ENCODE results near the gene PLA2G5.

Gene PLA2G5

DNA sequence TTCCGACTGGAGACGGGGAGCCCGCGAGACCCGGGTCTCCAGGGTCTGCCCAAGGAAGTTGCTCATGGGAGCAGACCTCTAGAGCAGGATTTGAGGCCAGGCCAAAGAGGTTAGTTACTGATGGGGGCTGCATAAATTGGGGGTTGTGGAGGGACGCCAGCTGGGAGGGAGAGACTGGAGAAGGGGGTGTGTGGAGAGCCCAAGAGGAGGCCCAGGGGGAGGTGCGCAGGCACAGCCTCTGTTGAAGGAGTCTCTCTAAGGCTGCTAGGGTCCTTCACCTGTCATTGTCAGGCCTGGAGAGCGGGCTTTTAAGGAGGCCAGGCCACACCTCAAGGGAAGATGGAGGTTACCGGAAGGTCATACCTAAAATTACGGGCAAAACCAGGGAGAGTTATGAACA lies 363 bp downstream of the PLA2G5 start:
- no peak for DNase-seq

DNA sequence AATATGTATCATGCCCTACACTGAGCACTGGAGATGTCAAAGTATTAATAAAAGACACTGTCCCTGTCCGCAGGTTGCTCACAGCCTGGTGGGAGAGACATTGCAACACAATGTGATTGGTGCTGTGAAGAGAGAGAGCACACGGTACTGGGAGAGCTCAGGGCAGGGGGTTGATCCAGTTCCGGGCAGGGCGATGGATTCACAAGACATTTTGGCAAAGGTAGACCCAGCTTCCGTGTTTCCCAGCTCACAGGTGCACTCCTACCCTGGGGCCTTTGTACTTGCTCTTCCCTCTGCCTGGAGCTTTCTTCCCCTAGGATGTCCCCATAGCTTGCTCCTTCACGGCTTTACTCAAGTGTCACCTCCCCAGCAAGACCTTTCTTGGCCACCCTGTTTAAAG lies 1.4 kb downstream of the PLA2G5 start:
- no peak for DNase-seq

GRCh38 chr1:20072771-20073170 lies 2.8 kb downstream of the PLA2G5 start:
- DNase-seq = no peak

- no peak for DNase-seq
Measured at GRCh38 chr1:20073256-20073655, 3.3 kb downstream of the PLA2G5 start.

- no peak for DNase-seq
Measured at GRCh38 chr1:20074055-20074724, 4.2 kb downstream of the PLA2G5 start.

DNA sequence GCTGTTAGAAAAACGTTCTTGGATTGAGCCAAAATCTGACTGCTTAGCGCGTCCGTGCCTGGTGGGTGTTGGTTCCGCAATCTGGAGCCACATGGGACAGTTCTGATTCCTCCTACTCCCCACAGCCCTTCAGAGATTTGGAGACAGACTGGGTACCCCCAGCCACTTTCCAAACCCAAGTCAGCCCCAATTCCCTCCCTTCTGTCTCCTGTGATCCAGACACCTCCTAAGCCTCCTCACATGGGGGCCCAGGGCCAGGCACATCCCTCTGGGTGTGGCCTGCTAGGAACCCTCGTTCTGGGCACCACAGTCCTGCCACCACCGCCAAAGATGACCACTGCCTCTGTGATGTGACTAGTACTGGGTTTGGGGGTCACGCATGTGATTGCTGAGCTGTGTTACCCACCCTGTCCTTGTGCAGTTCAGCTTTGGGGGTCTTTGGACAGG lies 4.8 kb downstream of the PLA2G5 start:
- no peak for DNase-seq

DNA sequence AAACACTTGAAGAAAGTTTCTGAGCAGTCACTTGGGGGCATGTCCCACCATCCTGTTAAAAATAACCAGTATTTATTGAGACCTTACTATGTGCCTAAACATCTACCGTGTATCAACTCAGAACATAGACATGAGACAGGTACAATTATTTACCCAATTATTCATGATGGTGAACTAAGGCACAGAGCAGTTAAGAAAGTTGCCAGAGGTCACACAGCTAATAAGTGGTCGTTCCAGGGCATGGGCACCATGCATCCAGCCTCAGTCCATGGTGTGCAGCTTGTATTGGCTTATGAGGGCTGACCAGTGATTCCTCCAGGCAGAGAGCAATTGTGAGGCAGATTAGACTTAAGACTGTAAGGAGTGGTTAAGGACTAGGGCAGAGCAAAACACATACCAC lies 5.4 kb downstream of the PLA2G5 start:
- no peak for DNase-seq

DNA sequence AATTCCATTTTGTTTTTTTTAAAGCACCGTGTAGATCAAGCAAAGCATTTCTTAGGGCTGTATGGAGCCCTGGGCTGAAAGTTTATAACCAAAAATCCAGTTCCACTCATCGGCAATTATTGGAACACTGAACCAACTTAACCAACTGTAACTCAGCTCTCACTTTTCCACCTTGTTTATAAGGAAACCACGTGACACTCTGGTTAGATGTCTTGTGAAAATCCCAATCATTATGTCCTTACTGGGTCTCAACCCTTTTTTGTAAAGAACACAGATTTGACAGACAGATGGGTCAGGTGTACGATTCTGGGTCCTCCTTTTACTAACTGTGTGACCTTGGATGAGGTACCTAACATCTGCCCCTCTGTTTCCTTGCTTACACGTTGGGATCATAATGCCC lies 6.2 kb downstream of the PLA2G5 start:
- DNase-seq = no peak

GRCh38 chr1:20076710-20077461 lies 6.9 kb downstream of the PLA2G5 start:
- DNase-seq = no peak

- no peak for DNase-seq
Measured at GRCh38 chr1:20078171-20078651, 8.2 kb downstream of the PLA2G5 start.

DNA sequence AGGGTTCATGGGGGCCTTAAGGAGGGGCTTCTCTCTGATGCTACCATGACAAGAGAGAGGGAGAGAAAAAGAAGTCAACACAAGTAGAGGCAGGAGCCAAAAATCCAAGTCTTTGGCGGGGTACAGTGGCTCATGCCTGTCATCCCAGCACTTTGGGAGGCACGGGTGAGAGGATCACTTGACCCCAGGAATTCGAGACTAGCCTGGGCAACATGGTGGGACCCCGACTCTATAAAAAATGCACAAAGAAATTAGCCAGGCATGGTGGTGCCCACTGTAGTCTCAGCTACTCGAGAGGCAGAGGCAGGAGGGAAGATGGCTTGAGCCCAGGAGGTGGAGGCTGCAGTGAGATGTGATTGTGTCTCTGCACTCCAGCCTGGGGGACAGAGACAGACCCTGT lies 8.7 kb downstream of the PLA2G5 start:
- DNase-seq = no peak

DNA sequence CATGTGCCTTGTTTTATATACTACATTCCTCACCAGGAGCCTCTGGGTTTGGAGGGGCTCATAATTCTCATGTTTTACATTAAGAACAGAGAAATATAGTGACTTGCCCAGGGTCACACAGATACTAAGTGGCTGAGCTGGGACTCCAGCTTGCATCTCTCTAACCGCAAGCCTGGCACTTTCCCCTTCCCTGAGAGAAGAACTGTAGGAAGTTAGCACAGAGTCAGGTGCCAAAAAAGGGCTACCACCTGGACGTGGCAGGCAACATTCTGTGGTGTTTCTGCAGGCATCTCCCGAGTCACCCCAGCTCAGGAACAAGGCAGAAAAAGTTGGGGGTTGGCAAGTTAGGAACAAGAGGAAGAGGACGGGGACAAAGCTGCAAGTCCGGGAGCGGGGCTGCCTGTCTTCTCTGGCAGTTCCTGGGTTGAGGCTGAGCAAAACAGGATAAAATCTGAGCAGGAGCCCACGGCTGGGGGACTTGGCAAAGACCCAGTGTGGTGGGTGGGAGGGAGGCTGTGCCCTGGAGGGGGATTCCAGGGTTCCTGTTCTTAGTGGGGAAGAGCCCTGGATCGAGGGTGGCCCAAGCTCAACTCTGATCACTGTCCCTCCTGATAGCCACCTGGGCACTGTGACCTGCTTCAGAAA lies 9.8 kb downstream of the PLA2G5 start:
- no peak for DNase-seq

- DNase-seq = no peak
Measured at GRCh38 chr1:20080441-20081352, 10.7 kb downstream of the PLA2G5 start.

DNA sequence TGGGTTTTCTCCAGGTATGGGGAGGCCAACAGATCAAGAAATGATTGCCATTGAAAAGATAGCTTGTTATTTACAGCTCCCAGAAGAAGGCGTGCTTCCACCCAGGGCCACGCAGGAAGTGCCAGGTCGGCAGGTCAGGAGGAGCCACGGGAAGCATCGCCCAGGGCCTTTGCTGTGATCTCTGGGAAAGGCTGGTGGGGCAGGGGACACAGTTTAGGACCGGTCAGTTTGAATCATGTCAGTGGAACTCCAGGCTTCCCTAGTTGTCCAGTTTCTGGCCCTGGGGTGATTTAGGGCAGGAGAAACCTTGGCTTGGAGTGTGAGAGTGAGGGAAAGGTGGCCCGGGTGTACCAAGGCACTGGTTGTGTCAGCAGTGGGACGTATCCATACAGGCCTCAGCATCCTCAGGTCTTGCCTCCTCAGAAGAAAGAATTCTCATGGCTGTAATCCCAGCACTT lies 11.4 kb downstream of the PLA2G5 start:
- DNase-seq = no peak

GRCh38 chr1:20082772-20083171 lies 12.8 kb downstream of the PLA2G5 start:
- no peak for DNase-seq

DNA sequence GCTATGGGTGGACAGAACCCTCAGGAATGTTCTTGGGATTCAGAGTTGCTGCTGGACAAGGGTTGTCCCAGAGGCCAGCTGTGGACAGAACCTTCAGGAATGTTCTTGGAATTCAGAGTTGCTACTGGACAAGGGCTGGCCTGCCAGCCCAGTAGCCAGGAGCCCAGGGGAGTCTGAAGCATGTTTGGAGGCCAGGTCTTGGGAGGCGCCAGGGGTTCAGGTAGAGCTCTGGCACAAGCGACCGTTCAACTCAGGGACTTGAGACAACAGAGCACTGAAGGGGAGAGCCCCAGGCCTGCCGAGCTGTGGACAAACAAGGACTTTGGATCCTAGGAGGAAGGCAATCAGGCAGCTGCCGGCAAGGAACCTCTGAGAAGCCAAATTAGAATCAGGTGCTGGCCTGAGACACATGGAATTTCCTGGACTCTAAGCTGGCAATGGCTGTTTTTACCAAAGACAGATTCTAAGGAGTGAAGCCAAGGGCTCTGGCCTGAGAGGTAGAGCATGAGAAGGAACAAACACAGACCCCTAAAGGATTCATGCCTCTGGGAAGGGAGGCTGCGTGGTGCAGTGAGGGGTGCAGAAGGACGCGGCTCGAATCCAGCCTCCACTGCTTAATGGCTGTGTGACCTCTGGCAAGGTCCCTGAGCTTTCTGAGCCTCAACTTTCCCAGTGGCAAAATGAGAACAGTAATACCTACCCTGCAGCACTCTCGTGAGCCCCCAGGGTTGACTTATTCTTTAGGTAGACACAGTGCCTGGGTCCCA lies 13.4 kb downstream of the PLA2G5 start:
- no peak for DNase-seq

DNA sequence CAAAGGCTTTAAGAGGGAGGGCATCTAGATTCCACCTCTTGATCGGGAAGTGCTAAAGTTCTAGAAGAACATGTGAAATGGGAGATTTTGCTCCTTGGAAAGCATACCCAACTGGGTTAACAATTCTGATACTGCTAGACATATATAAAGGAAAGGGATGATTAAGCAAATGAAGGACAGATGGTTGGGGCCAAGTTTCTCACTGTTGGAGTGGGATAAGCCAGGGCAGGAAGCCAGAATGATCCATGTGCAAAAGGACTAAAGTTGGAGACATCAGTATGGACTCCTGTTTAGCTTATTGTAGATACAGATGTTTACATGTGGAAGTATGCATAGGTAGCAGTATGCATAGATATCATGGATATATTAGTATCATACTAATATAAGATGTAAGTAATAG lies 16.8 kb downstream of the PLA2G5 start:
- no peak for DNase-seq

DNA sequence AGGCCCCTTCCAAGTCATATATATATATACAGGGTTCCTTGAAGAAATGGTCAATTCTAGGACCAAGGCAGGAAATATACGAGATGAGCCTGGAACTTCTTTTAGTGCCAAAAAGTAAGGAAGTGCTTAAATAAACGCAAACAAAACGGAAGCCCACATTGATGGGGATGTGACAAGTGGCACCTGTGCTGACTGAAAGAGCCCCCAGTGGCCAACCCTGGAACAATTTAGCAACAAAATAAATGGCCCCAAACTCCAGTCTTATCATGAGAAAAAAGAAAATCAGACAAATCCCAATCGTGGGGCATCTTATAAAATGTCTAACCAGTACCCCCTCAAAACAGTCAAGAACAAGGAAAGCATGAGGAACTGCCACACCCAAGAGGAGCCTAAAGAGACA lies 17.7 kb downstream of the PLA2G5 start:
- DNase-seq = no peak

GRCh38 chr1:20089328-20090077 lies 19.5 kb downstream of the PLA2G5 start:
- no peak for DNase-seq

DNA sequence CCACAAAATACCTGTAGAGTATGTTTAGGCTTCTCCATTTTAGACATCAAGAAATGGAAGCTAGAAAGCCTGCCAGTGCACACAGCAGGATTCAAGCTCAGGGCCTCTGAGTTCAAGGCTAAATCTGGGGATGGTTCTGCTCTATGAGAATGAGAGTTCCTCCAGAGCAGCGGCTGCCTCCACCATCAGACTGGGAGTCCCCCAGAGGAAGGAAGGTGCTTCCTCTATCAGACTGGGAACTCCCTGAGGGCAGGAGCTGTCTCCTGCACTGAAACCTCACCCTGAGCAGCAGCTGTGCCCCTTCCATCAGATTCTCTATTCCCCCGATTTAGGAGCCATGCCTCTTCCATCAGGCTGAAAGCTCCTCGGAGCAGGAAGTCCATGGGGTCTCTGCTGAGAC lies 20.1 kb downstream of the PLA2G5 start:
- no peak for DNase-seq

GRCh38 chr1:20090641-20091040 lies 20.6 kb downstream of the PLA2G5 start:
- no peak for DNase-seq
